Spleen (tissue), 3 donors: ENCODE measurements around the gene ARL5B.

Experiments used
- POLR2A ChIP-seq, 3 donors: fragments of 450-650 bp; IDR thresholded peaks; one replicate each; pipeline ENCODE4 v1.5.1; 2017; ENCODE audit warnings: antibody characterized with exemption in 3 of 3, mild to moderate bottlenecking in 1 of 3
- POLR2AphosphoS5 ChIP-seq, 3 donors: sonication (generic); formaldehyde crosslinking; IDR thresholded peaks; one replicate each; pipeline ENCODE4 v1.5.1; 2017; ENCODE audit warnings: antibody characterized with exemption in 3 of 3

- TF ChIP-seq POLR2A (IDR thresholded peaks at IDR 0.05) (no peak), POLR2AphosphoS5 (IDR thresholded peaks at IDR 0.05) (no peak)
Observed at GRCh38 chr10:18719811-18720210, 60.6 kb downstream of the ARL5B start.
